K562 (cell line): ENCODE results near the gene IBA57. TPM values are rescaled to one million over a fixed set of nuclear protein-coding genes. Genes with fewer than 3 reads are reported as not detected.
A peak's percentile ranks its signal among the peaks of the same experiment; 100 is the strongest.

Experiments
- PML ChIP-seq: IDR thresholded peaks from 2 replicates; pipeline ENCODE4 v1.6.1; 2012; ENCODE audit warnings: low read length, inconsistent platforms
- RBM14 ChIP-seq: fragments of 200-400 bp; formaldehyde crosslinking; IDR thresholded peaks from 2 replicates; pipeline ENCODE4 v1.6.1; 2018; ENCODE audit warnings: low read depth, mild to moderate bottlenecking, low read length, moderate library complexity, borderline replicate concordance; ENCODE audit not compliant: insufficient read depth
- RBM22 ChIP-seq: fragments of 200-400 bp; formaldehyde crosslinking; IDR thresholded peaks from 2 replicates; pipeline ENCODE4 v1.6.1; 2018; ENCODE audit warnings: low read length, low read depth; ENCODE audit not compliant: poor library complexity, severe bottlenecking
- ZNF239 ChIP-seq: fragments of 250-450 bp; sonication (Bioruptor Pico); IDR thresholded peaks from 2 replicates; pipeline ENCODE4 v1.4.0; 2020; ENCODE audit warnings: mild to moderate bottlenecking
- ZNF41 ChIP-seq: fragments of 250-450 bp; sonication (Bioruptor Pico); conservative IDR thresholded peaks from 2 replicates; pipeline ENCODE4 v1.4.0; 2020; ENCODE audit warnings: mild to moderate bottlenecking
- ZNF668 ChIP-seq: fragments of 250-450 bp; sonication (Bioruptor Pico); IDR thresholded peaks from 2 replicates; pipeline ENCODE4 v1.8.0; 2022; ENCODE audit warnings: mild to moderate bottlenecking, inconsistent platforms
- polyA plus RNA-seq, 8 experiments: library from polyadenylated mRNA; depleted of rRNA in 4 of 8; stranded (reverse) in 5 of 8; unstranded in 3 of 8; fragments of >200 nt; fragmentation: Nextera tagmentation in 2 of 8; fragmentation: Illumina TruSeq in 1 of 8; extraction: Ambion mirVana in 2 of 8; extraction: Trizol in 1 of 8; gene quantifications; 2 replicates each; pipeline versions ENCODE4 v1.2.1 to v1.2.3, GENCODE V29; 2011 to 2014; ENCODE audit warnings: inconsistent platforms in 1 of 8, missing spikeins in 1 of 8
- total RNA-seq, 7 experiments: library from RNA; depleted of rRNA in 6 of 7; stranded (reverse); fragments of >200 nt in 6 of 7; fragmentation: Illumina TruSeq in 2 of 7; extraction: Trizol in 2 of 7; gene quantifications; 2 replicates each; pipeline versions ENCODE4 v1.2.1 to v1.2.3, GENCODE V29; 2011 to 2021; ENCODE audit warnings: low replicate concordance in 1 of 7
- TF ChIP-seq, protein P1 (sequence below): sonication (generic); formaldehyde crosslinking; IDR thresholded peaks from 2 replicates; pipeline ENCODE4 v1.8.1; 2022; ENCODE audit warnings: missing genetic modification reagents
- TF ChIP-seq, protein P2 (sequence below): sonication (generic); formaldehyde crosslinking; IDR thresholded peaks from 2 replicates; pipeline ENCODE4 v1.8.0; 2022; ENCODE audit warnings: missing genetic modification reagents, mild to moderate bottlenecking, moderate library complexity, borderline replicate concordance
- TF ChIP-seq, protein P3 (sequence below): sonication (generic); formaldehyde crosslinking; IDR thresholded peaks from 2 replicates; pipeline ENCODE4 v1.8.0; 2023; ENCODE audit warnings: missing genetic modification reagents, mild to moderate bottlenecking, borderline replicate concordance
- TF ChIP-seq, protein P4 (sequence below): fragments of 450-650 bp; IDR thresholded peaks from 2 replicates; pipeline ENCODE4 v1.7.1; 2018; ENCODE audit warnings: mild to moderate bottlenecking, low read depth; ENCODE audit not compliant: partially characterized antibody
- TF ChIP-seq, protein P5 (sequence below): fragments of 250-450 bp; sonication (Bioruptor Pico); IDR thresholded peaks from 2 replicates; pipeline ENCODE4 v1.4.0; 2020; ENCODE audit warnings: mild to moderate bottlenecking
- TF ChIP-seq, protein P6 (sequence below): sonication (generic); formaldehyde crosslinking; IDR thresholded peaks from 2 replicates; pipeline ENCODE4 v1.8.0; 2022; ENCODE audit warnings: mild to moderate bottlenecking, missing genetic modification reagents

IBA57 gene
- total and polyA plus RNA-seq, 9 of the 15 experiments (the other 6 are each of a cell fraction or from before 2014, with no cell fraction given): 0.77 to 15.5 (median 2.7) TPM

DNA sequence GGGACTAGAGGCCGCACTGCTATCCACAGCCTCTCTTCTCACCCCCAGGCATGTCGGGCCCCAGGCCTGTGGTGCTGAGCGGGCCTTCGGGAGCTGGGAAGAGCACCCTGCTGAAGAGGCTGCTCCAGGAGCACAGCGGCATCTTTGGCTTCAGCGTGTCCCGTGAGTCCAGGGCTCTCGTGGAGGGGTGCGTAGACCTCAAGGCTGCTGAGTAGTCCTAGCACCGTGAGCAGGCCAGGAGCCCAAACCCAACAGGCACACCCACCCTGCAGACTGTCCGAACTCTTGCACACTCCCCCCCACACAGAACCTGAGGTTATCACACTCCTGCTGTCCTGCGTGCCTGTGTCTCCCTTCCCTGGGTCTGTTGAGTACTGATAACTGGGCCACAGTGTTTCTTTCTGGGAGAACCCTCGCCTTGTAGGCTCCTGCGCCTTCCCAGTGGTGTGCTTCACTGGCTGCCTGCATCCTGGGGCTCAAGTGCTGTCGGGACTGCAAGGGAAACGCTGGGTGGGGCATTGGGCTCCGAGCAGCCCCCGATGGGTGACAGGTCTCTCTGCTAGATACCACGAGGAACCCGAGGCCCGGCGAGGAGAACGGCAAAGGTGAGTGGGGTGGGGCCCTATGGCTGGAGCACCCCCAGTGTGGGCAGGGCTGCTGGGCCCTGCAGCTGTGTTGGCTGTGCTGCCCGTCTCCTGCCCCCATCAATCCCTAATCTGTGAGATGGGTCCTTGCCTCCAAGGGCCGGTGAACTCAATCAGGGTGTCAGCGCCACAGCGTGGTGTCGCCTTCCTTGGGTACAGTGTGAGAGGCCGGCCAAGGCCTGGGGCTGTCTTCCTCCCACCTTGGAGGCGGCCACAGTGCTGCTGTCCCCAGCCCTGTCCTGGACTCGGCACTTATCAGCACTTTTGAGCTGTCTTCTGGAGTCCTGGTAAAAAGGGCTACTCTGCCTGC is 19.9 kb upstream of the IBA57 start (continued):
- TF ChIP-seq PML: peak; percentile 91
- no peak for TF ChIP-seq RBM22
- TF ChIP-seq, protein P1, sequence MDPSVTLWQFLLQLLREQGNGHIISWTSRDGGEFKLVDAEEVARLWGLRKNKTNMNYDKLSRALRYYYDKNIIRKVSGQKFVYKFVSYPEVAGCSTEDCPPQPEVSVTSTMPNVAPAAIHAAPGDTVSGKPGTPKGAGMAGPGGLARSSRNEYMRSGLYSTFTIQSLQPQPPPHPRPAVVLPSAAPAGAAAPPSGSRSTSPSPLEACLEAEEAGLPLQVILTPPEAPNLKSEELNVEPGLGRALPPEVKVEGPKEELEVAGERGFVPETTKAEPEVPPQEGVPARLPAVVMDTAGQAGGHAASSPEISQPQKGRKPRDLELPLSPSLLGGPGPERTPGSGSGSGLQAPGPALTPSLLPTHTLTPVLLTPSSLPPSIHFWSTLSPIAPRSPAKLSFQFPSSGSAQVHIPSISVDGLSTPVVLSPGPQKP (CRISPR knock-in tag): no peak
- TF ChIP-seq, protein P2, sequence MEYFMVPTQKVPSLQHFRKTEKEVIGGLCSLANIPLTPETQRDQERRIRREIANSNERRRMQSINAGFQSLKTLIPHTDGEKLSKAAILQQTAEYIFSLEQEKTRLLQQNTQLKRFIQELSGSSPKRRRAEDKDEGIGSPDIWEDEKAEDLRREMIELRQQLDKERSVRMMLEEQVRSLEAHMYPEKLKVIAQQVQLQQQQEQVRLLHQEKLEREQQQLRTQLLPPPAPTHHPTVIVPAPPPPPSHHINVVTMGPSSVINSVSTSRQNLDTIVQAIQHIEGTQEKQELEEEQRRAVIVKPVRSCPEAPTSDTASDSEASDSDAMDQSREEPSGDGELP: peak; percentile 79; the same call in 1 of the 2 replicates
- no peak for TF ChIP-seq ZNF668 (CRISPR knock-in tag)
- TF ChIP-seq, protein P3, sequence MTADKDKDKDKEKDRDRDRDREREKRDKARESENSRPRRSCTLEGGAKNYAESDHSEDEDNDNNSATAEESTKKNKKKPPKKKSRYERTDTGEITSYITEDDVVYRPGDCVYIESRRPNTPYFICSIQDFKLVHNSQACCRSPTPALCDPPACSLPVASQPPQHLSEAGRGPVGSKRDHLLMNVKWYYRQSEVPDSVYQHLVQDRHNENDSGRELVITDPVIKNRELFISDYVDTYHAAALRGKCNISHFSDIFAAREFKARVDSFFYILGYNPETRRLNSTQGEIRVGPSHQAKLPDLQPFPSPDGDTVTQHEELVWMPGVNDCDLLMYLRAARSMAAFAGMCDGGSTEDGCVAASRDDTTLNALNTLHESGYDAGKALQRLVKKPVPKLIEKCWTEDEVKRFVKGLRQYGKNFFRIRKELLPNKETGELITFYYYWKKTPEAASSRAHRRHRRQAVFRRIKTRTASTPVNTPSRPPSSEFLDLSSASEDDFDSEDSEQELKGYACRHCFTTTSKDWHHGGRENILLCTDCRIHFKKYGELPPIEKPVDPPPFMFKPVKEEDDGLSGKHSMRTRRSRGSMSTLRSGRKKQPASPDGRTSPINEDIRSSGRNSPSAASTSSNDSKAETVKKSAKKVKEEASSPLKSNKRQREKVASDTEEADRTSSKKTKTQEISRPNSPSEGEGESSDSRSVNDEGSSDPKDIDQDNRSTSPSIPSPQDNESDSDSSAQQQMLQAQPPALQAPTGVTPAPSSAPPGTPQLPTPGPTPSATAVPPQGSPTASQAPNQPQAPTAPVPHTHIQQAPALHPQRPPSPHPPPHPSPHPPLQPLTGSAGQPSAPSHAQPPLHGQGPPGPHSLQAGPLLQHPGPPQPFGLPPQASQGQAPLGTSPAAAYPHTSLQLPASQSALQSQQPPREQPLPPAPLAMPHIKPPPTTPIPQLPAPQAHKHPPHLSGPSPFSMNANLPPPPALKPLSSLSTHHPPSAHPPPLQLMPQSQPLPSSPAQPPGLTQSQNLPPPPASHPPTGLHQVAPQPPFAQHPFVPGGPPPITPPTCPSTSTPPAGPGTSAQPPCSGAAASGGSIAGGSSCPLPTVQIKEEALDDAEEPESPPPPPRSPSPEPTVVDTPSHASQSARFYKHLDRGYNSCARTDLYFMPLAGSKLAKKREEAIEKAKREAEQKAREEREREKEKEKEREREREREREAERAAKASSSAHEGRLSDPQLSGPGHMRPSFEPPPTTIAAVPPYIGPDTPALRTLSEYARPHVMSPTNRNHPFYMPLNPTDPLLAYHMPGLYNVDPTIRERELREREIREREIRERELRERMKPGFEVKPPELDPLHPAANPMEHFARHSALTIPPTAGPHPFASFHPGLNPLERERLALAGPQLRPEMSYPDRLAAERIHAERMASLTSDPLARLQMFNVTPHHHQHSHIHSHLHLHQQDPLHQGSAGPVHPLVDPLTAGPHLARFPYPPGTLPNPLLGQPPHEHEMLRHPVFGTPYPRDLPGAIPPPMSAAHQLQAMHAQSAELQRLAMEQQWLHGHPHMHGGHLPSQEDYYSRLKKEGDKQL (CRISPR knock-in tag): no peak
- TF ChIP-seq, protein P4, sequence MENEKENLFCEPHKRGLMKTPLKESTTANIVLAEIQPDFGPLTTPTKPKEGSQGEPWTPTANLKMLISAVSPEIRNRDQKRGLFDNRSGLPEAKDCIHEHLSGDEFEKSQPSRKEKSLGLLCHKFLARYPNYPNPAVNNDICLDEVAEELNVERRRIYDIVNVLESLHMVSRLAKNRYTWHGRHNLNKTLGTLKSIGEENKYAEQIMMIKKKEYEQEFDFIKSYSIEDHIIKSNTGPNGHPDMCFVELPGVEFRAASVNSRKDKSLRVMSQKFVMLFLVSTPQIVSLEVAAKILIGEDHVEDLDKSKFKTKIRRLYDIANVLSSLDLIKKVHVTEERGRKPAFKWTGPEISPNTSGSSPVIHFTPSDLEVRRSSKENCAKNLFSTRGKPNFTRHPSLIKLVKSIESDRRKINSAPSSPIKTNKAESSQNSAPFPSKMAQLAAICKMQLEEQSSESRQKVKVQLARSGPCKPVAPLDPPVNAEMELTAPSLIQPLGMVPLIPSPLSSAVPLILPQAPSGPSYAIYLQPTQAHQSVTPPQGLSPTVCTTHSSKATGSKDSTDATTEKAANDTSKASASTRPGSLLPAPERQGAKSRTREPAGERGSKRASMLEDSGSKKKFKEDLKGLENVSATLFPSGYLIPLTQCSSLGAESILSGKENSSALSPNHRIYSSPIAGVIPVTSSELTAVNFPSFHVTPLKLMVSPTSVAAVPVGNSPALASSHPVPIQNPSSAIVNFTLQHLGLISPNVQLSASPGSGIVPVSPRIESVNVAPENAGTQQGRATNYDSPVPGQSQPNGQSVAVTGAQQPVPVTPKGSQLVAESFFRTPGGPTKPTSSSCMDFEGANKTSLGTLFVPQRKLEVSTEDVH: no peak
- no peak for TF ChIP-seq ZNF41
- no peak for TF ChIP-seq ZNF239 (CRISPR knock-in tag)
- TF ChIP-seq, protein P5, sequence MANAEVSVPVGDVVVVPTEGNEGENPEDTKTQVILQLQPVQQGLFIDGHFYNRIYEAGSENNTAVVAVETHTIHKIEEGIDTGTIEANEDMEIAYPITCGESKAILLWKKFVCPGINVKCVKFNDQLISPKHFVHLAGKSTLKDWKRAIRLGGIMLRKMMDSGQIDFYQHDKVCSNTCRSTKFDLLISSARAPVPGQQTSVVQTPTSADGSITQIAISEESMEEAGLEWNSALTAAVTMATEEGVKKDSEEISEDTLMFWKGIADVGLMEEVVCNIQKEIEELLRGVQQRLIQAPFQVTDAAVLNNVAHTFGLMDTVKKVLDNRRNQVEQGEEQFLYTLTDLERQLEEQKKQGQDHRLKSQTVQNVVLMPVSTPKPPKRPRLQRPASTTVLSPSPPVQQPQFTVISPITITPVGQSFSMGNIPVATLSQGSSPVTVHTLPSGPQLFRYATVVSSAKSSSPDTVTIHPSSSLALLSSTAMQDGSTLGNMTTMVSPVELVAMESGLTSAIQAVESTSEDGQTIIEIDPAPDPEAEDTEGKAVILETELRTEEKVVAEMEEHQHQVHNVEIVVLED: no peak
- TF ChIP-seq RBM14: 0 out of 2 replicates have a peak, but pooled peaks have one; percentile 18
- TF ChIP-seq, protein P6, sequence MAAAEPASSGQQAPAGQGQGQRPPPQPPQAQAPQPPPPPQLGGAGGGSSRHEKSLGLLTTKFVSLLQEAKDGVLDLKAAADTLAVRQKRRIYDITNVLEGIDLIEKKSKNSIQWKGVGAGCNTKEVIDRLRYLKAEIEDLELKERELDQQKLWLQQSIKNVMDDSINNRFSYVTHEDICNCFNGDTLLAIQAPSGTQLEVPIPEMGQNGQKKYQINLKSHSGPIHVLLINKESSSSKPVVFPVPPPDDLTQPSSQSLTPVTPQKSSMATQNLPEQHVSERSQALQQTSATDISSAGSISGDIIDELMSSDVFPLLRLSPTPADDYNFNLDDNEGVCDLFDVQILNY: no peak
